Liver (tissue), 9 donors: ENCODE measurements around the gene TSKS. TPM values are rescaled to one million over a fixed set of nuclear protein-coding genes. Genes with fewer than 3 reads are reported as not detected.

Experiments
- DNase-seq: peaks from one replicate; pipeline ENCODE4 v3.0.0-alpha.2; 2017; ENCODE audit warnings: low spot score
- H3K27ac ChIP-seq, 2 donors: one replicate each; pipeline ENCODE4 v1.7.0; 2013; ENCODE audit warnings: inconsistent platforms in 2 of 2, low read length in 2 of 2, control low read depth in 1 of 2, low read depth in 1 of 2, mild to moderate bottlenecking in 1 of 2
- H3K27me3 ChIP-seq, 4 donors: one replicate each; pipeline versions ENCODE4 v1.6.1 to v1.7.0; 2013; ENCODE audit warnings: low read length in 3 of 4, inconsistent platforms in 1 of 4, mild to moderate bottlenecking in 1 of 4, moderate library complexity in 1 of 4; ENCODE audit not compliant: control insufficient read depth in 4 of 4, insufficient read depth in 4 of 4
- H3K36me3 ChIP-seq, 4 donors: one replicate each; pipeline versions ENCODE4 v1.6.1 to v1.7.0; 2013; ENCODE audit warnings: low read length in 3 of 4, mild to moderate bottlenecking in 3 of 4, low read depth in 1 of 4, moderate library complexity in 1 of 4; ENCODE audit not compliant: control insufficient read depth in 4 of 4, insufficient read depth in 3 of 4
- H3K4me1 ChIP-seq, 4 donors: one replicate each; pipeline versions ENCODE4 v1.6.1 to v1.7.0; 2013; ENCODE audit warnings: low read length in 3 of 4, mild to moderate bottlenecking in 3 of 4, moderate library complexity in 1 of 4; ENCODE audit not compliant: control insufficient read depth in 4 of 4, insufficient read depth in 4 of 4
- H3K4me3 ChIP-seq, 3 donors: one replicate each; pipeline versions ENCODE4 v1.6.1 to v1.7.0; 2013; ENCODE audit warnings: low read length in 3 of 3, control low read depth in 1 of 3, low read depth in 1 of 3, mild to moderate bottlenecking in 1 of 3
- H3K9ac ChIP-seq, 2 donors: one replicate each; pipeline ENCODE4 v1.7.0; 2013; ENCODE audit warnings: low read length in 2 of 2, mild to moderate bottlenecking in 2 of 2, moderate library complexity in 2 of 2, control low read depth in 1 of 2, low read depth in 1 of 2
- H3K9me3 ChIP-seq, 4 donors: one replicate each; pipeline versions ENCODE4 v1.6.1 to v1.7.0; 2013; ENCODE audit warnings: low read length in 3 of 4; ENCODE audit not compliant: control insufficient read depth in 4 of 4
- EGR1 ChIP-seq, 2 donors: IDR thresholded peaks; 2 replicates each; pipeline ENCODE4 v1.6.1; 2016 to 2018; ENCODE audit warnings: antibody characterized with exemption in 2 of 2, low read depth in 2 of 2
- FOXA1 ChIP-seq: IDR thresholded peaks from 2 replicates; pipeline ENCODE4 v1.6.1; 2016; ENCODE audit warnings: antibody characterized with exemption
- FOXA2 ChIP-seq: IDR thresholded peaks from 2 replicates; pipeline ENCODE4 v1.6.1; 2016; ENCODE audit warnings: antibody characterized with exemption
- GABPA ChIP-seq, 2 donors: IDR thresholded peaks in 1 of 2; conservative IDR thresholded peaks in 1 of 2; 2 replicates each; pipeline ENCODE4 v1.6.1; 2016; ENCODE audit warnings: antibody characterized with exemption in 2 of 2, mild to moderate bottlenecking in 1 of 2, moderate library complexity in 1 of 2
- HNF4A ChIP-seq, 2 donors: conservative IDR thresholded peaks; 2 replicates each; pipeline ENCODE4 v1.6.1; 2016; ENCODE audit warnings: antibody characterized with exemption in 2 of 2, mild to moderate bottlenecking in 2 of 2
- HNF4G ChIP-seq: IDR thresholded peaks from 2 replicates; pipeline ENCODE4 v1.6.1; 2016; ENCODE audit warnings: antibody characterized with exemption
- JUND ChIP-seq, 2 donors: IDR thresholded peaks; 2 replicates each; pipeline ENCODE4 v1.6.1; 2016; ENCODE audit warnings: antibody characterized with exemption in 2 of 2
- NR2F2 ChIP-seq: IDR thresholded peaks from 2 replicates; pipeline ENCODE4 v1.6.1; 2016; ENCODE audit warnings: antibody characterized with exemption
- RAD21 ChIP-seq, 2 donors: IDR thresholded peaks; 2 replicates each; pipeline ENCODE4 v1.6.1; 2016; ENCODE audit warnings: antibody characterized with exemption in 2 of 2, mild to moderate bottlenecking in 2 of 2
- RXRA ChIP-seq, 2 donors: IDR thresholded peaks; 2 replicates each; pipeline ENCODE4 v1.6.1; 2017 to 2018; ENCODE audit warnings: antibody characterized with exemption in 2 of 2, mild to moderate bottlenecking in 1 of 2
- SP1 ChIP-seq: IDR thresholded peaks from 2 replicates; pipeline ENCODE4 v1.6.1; 2018; ENCODE audit warnings: antibody characterized with exemption, mild to moderate bottlenecking
- TAF1 ChIP-seq: conservative IDR thresholded peaks from 2 replicates; pipeline ENCODE4 v1.6.1; 2016; ENCODE audit warnings: antibody characterized with exemption, mild to moderate bottlenecking
- YY1 ChIP-seq: IDR thresholded peaks from 2 replicates; pipeline ENCODE4 v1.6.1; 2016; ENCODE audit warnings: antibody characterized with exemption, mild to moderate bottlenecking
- WGBS: extraction: QIAGEN DNeasy Blood & Tissue Kit; methylation state at CpG from one replicate; pipeline ENCODE4 v1.1.7; 2013; 5-methylcytosine and 5-hydroxymethylcytosine counted together
- polyA plus RNA-seq, 2 donors: library from polyadenylated mRNA; stranded (reverse) in 1 of 2; unstranded in 1 of 2; fragments of 200-250 nt in 1 of 2; fragments of >200 nt in 1 of 2; fragmentation: Nextera tagmentation in 1 of 2; extraction: Ambion mirVana in 1 of 2; gene quantifications; one replicate each; pipeline versions ENCODE4 v1.2.1 to v1.2.3, GENCODE V29; 2013 to 2015
- total RNA-seq, 2 donors: library from RNA; depleted of rRNA; stranded (reverse); fragments of >200 nt; gene quantifications; one replicate each; pipeline ENCODE4 v1.2.3, GENCODE V29; 2014
- TF ChIP-seq, protein P1 (sequence below): IDR thresholded peaks from 2 replicates; pipeline ENCODE4 v1.6.1; 2016; ENCODE audit warnings: antibody characterized with exemption
- TF ChIP-seq, protein P2 (sequence below): fragments of 150-350 bp; IDR thresholded peaks from 2 replicates; pipeline ENCODE4 v1.5.1; 2017; ENCODE audit warnings: improper control_type of control experiment, low read depth, low read length; ENCODE audit not compliant: missing input control
- TF ChIP-seq, protein P3 (sequence below): IDR thresholded peaks from 2 replicates; pipeline ENCODE4 v1.6.1; 2016; ENCODE audit warnings: antibody characterized with exemption
- TF ChIP-seq, protein P4 (sequence below): IDR thresholded peaks from 2 replicates; pipeline ENCODE4 v1.6.1; 2016; ENCODE audit warnings: antibody characterized with exemption, mild to moderate bottlenecking
- TF ChIP-seq, protein P5 (sequence below): IDR thresholded peaks from 2 replicates; pipeline ENCODE4 v1.6.1; 2016; ENCODE audit warnings: antibody characterized with exemption
- donor health status: healthy.
- donor health status: healthy.
- donor health status: healthy.
- donor health status: healthy.
- donor health status: healthy.

Gene TSKS
- total and polyA plus RNA-seq, 4 donors: 0.07 to 0.61 (median 0.08) TPM; not detected in 1

DNA sequence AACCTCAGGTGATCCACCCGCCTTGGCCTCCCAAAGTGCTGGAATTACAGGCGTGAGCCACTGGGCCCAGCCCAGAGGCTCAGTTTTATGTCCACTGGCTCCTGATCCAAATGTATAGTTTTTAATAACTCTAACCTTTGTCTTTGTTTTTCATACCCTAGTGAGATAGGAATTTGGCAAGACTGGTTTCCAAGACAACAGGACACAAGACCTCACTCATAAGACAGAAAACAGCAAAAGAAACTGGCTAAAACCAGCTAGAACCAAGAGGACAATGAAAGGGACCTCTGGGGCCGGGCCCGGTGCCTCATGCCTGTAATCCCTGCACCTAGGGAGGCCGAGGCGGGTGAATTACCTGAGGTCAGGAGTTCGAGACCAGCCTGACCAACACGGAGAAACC lies 44.6 kb downstream of the TSKS start:
- no peak for DNase-seq
- Histone ChIP-seq H3K27me3 (no peaks in the 10 kb centered on the region), H3K36me3 (no peaks in the 10 kb centered on the region), H3K9ac (no peak overlapping the region), H3K4me3 (no peak overlapping the region), H3K4me1 (no peaks in the 10 kb centered on the region), H3K9me3 (no peaks in the 10 kb centered on the region), H3K27ac (peak overlapping the region in 1 of 2 donors; percentile 80)
- 93% methylated on average over 8 of the region's 8 CpGs for whole genome bisulfite sequencing
- TF ChIP-seq HNF4G: no peak
- TF ChIP-seq YY1: no peak
- TF ChIP-seq, protein P1, sequence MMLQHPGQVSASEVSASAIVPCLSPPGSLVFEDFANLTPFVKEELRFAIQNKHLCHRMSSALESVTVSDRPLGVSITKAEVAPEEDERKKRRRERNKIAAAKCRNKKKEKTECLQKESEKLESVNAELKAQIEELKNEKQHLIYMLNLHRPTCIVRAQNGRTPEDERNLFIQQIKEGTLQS: no peak
- no peak for TF ChIP-seq RXRA (IDR thresholded peaks at IDR 0.05)
- TF ChIP-seq SP1: no peak
- TF ChIP-seq JUND (IDR thresholded peaks at IDR 0.05): no peak
- TF ChIP-seq HNF4A (conservative IDR thresholded peaks at IDR 0.05): no peak
- no peak for TF ChIP-seq FOXA1
- no peak for TF ChIP-seq NR2F2
- TF ChIP-seq, protein P2, sequence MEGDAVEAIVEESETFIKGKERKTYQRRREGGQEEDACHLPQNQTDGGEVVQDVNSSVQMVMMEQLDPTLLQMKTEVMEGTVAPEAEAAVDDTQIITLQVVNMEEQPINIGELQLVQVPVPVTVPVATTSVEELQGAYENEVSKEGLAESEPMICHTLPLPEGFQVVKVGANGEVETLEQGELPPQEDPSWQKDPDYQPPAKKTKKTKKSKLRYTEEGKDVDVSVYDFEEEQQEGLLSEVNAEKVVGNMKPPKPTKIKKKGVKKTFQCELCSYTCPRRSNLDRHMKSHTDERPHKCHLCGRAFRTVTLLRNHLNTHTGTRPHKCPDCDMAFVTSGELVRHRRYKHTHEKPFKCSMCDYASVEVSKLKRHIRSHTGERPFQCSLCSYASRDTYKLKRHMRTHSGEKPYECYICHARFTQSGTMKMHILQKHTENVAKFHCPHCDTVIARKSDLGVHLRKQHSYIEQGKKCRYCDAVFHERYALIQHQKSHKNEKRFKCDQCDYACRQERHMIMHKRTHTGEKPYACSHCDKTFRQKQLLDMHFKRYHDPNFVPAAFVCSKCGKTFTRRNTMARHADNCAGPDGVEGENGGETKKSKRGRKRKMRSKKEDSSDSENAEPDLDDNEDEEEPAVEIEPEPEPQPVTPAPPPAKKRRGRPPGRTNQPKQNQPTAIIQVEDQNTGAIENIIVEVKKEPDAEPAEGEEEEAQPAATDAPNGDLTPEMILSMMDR: no peak
- TF ChIP-seq FOXA2: no peak
- TF ChIP-seq TAF1: no peak
- TF ChIP-seq, protein P3, sequence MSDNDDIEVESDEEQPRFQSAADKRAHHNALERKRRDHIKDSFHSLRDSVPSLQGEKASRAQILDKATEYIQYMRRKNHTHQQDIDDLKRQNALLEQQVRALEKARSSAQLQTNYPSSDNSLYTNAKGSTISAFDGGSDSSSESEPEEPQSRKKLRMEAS: no peak
- TF ChIP-seq, protein P4, sequence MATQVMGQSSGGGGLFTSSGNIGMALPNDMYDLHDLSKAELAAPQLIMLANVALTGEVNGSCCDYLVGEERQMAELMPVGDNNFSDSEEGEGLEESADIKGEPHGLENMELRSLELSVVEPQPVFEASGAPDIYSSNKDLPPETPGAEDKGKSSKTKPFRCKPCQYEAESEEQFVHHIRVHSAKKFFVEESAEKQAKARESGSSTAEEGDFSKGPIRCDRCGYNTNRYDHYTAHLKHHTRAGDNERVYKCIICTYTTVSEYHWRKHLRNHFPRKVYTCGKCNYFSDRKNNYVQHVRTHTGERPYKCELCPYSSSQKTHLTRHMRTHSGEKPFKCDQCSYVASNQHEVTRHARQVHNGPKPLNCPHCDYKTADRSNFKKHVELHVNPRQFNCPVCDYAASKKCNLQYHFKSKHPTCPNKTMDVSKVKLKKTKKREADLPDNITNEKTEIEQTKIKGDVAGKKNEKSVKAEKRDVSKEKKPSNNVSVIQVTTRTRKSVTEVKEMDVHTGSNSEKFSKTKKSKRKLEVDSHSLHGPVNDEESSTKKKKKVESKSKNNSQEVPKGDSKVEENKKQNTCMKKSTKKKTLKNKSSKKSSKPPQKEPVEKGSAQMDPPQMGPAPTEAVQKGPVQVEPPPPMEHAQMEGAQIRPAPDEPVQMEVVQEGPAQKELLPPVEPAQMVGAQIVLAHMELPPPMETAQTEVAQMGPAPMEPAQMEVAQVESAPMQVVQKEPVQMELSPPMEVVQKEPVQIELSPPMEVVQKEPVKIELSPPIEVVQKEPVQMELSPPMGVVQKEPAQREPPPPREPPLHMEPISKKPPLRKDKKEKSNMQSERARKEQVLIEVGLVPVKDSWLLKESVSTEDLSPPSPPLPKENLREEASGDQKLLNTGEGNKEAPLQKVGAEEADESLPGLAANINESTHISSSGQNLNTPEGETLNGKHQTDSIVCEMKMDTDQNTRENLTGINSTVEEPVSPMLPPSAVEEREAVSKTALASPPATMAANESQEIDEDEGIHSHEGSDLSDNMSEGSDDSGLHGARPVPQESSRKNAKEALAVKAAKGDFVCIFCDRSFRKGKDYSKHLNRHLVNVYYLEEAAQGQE: no peak
- TF ChIP-seq, protein P5, sequence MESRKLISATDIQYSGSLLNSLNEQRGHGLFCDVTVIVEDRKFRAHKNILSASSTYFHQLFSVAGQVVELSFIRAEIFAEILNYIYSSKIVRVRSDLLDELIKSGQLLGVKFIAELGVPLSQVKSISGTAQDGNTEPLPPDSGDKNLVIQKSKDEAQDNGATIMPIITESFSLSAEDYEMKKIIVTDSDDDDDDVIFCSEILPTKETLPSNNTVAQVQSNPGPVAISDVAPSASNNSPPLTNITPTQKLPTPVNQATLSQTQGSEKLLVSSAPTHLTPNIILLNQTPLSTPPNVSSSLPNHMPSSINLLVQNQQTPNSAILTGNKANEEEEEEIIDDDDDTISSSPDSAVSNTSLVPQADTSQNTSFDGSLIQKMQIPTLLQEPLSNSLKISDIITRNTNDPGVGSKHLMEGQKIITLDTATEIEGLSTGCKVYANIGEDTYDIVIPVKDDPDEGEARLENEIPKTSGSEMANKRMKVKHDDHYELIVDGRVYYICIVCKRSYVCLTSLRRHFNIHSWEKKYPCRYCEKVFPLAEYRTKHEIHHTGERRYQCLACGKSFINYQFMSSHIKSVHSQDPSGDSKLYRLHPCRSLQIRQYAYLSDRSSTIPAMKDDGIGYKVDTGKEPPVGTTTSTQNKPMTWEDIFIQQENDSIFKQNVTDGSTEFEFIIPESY: no peak

DNA sequence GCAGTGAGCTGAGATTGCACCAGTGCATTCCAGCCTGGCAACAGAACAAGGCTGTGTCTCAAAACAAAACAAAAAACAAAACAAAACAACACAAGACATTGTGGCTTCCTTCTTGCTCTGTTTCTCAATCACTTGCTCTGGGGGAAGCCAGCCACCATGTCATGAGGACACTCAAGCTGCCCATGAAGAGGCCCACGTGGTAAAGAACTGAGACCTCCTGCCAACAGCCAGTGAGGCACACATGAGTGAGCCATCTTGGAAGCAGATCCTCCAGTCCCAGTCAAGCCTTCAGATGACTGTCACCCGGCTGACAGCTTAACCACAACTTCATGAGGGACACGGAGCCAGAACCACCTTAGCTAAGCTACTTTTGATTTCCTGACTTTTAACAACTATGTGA lies 47.0 kb downstream of the TSKS start:
- Histone ChIP-seq H3K4me1 (no peaks in the 10 kb centered on the region), H3K4me3 (no peak overlapping the region), H3K9me3 (no peaks in the 10 kb centered on the region), H3K27ac (no peak overlapping the region), H3K9ac (no peak overlapping the region), H3K36me3 (no peaks in the 10 kb centered on the region), H3K27me3 (no peaks in the 10 kb centered on the region)
- 75% methylated on average over 3 of the region's 3 CpGs for WGBS
- DNase-seq: no peak
- TF ChIP-seq, protein P1: no peak
- TF ChIP-seq GABPA (IDR thresholded peaks at IDR 0.05 in 1 of 2, conservative IDR thresholded peaks at IDR 0.05 in 1 of 2) (no peak), NR2F2 (no peak), SP1 (no peak), EGR1 (IDR thresholded peaks at IDR 0.05; ENCODE audit: low read depth in 2 of 2) (no peak), RAD21 (IDR thresholded peaks at IDR 0.05) (no peak), YY1 (no peak), JUND (IDR thresholded peaks at IDR 0.05) (no peak), HNF4A (conservative IDR thresholded peaks at IDR 0.05) (no peak)
- TF ChIP-seq, protein P4: no peak
- TF ChIP-seq, protein P2: no peak
